Eye (tissue), 1 donor: ENCODE results near the gene LRIG1.
A peak's percentile ranks its signal among the peaks of the same experiment; 100 is the strongest.

Source experiments
- DNase-seq: peaks from one replicate; pipeline ENCODE4 v3.0.0-alpha.2; 2015

LRIG1 gene

DNA sequence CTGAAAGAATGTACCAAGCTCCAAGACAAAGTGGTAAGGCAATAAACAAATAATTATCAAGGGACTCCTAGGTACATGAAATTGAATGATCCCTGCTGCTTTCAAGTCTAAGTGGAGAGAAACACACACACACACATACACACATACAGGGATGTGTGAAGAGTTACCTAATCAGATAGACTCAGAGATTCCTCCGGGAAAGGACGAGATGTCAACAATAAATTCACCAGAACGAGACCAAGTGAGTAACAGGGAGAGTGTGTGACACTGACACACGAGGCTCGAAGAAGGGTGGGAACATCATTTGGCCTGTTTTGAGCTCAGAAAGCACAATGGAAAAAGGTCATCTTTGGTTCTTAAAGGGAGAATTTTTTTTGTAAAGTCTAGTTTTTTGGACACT, 13.4 kb downstream of the LRIG1 start:
- peak; percentile 67 for DNase-seq

DNA sequence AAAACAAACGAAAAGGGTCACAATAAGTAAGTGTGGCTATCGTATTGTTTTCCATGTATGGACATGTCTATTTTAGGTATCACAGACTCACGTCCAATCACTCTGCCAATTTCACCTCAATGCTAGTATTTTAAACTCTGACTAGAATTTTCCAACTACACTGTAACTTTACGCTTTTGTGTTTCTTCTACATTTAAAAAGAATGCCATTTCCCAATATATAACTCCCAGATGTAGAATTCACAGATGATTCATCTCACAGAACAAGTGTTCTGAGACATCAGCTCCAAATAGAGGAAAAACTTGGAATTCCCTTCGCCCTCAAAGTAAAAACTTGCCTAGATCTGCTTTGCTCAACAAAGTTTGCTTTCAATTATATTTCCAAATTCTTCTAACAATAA, 14.2 kb downstream of the LRIG1 start:
- no peak for DNase-seq

DNA sequence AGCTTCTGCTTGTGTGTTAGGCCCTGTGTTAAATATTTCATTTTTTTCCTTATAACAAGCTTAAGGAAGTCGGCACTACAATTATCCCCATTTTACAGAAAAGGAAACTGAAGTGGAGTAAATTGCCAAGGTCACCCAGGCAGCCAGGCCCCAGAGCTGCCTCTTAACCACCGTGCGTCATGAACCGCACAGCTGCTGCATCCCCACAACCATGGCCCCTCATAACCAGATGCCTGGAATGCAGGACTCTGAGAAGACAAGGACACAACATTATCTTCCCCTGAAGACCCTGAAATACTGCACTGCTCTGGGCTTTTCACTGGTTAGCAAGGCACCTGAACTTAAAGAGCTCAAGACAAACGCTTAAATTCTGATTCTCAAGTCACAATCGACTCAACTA, 14.6 kb downstream of the LRIG1 start:
- DNase-seq = no peak

DNA sequence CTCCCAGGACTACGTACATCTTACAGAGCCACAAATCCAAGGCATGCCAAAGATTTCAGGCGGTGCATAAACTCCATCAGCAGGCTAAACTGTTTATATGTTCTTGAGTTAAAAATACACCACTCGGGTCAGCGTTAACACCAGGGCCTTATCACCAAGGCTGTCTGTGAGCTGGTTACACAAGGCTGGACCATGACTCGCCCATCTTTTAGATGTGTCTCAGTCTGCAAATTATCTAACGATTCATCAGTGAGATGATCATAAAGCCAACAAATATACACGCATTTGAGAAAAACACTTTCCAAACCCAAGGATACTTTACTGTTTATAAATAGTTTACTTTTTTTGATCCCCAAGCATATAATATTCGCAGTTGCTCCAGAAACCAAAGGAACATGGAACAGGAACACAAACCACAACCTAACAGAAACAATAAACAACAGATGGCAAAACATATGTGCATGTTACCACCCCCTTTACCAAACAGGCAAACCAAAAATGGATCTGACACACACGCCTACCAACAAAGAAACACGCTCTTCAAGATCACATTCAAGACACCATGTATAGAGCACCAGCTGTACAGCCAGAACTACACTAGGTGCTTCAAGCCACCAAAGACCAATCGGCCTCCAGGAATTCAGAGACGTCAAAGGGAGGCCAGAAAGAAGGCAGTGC, 15.4 kb downstream of the LRIG1 start:
- DNase-seq = no peak

DNA sequence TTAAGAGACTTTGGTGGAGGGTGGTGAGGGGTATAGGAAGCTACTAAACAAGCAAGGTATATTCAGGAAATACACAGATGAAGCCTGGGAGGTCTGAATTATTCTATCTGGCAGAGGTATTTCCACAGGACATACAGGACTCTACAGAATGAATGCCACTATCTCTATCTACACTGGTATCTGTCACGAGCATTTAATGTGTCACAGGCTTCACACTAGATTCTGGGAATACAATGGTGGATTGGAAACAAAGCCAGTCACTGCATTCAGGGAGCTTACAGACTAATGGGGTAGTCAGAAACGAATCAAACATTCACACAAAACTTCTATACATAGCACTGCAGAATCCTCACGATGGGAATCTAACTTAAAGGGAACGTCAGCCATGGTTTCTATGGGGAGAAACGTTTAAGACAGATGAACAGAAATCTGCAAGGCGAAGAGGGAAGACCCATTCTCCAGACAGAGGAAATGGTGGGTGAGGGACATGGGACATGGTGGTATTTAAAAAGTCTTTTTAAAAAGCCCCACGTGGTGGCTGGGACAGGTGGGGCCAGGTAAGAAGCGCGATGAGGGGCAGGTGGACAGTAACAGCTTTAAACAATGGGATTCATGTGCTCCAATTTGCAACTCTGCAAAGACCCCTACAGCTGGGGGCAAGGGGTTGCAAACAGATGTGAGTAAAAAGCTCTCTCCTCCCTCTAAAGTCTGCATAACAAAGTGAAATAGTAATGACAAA, 16.5 kb downstream of the LRIG1 start:
- no peak for DNase-seq

DNA sequence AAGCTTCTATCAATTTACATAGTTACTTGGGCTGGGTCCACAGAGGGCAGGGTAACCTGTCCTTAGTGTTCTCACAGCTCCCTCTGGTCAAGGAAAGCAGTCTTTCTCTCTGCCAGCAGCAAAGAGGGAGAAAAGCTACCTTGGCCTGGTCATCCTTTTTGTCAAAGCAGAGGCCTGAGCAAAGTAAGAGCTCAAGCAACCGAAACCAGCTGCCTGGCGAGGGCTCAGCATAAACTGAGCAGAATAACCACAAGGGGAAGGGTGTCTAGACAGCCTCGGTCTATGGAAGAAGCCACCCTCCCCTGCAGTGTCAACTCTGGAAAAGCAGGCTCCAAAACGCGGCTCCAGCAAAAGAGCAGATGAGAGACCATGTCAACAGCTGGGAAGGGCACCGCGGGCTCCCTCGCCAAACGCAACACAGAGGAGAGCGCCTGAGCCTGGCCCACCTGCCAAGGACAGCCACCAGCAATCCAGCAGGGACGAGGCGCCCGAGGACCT, 17.4 kb downstream of the LRIG1 start:
- DNase-seq = no peak

DNA sequence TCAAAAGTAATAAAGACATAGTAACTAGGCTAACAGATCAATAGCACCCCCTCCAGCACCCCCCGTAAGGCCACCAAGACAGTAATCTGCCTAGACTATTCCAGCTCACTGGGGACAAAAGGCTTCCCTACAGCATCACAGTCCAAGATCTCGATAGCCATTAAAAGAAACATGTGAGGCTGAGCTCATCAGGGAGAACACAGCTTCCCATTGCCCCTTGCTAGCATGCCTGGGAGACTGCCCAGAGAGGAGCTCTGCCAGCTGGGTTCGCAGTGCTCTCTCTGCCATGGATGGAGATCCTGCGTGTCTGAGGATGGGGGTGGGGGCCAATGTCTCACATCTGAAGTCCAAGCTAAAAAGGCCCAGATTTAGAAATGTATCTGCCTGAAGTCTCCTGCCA, 17.8 kb downstream of the LRIG1 start:
- peak; percentile 72 for DNase-seq

DNA sequence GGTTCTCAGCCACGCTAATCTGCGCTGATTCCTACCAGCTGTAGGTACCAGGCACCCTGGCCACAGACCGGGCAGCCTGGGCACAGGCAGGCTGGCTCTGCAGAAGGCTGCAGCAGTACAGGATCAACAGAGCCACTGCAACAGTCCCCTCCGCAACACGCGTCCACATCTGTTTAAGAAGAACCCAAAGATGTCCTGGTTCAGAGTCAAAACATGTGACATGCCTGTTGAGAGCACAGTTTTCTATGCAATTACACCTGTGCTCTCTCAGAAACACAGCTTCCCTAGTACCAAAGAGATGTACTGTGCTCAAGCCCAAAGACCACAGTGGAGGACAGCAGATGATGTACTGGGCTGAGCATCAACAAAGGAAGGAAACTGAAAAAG, 18.8 kb downstream of the LRIG1 start:
- no peak for DNase-seq

DNA sequence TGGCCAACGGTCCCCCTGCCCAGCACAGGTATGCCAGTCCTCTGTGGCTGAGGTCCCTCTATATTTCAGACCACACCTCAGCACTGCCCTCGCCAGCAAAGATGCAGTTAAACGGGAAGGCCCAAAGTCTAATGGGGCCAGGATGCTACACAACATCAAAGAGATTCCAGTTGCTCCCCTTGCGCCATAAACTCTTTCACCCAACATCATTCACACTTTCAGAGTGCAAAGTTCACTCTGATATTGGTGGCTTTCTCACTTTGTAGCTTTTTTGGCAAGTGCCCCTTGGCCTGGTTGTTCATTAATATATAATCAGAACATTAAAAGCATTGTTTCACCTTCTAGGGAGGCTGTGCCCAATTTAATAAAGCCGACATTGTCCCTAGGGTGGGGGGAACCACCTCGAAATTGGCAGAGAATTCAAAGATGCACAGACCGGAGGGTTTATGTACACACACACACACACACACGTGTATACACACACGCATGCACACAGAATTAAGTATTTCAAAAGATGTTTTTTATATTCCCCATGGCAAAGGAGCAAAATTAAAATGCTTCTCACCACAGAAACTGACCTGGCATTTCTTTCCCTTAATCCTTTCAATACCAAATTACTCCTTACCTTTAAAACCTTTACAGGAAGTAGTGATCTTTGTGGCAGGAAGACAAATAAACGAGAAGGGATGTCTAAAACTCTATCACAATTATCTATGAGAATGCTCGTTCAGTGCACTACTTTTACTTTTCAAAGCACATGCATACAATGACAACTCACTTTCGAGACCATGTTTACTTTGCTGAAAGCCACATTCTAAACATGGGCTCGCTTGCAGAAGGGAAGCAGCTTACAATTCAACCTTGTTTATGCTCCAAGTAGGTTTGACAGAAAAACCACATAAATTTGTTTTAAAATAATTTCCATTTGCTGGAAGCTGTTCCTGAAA, 19.5 kb downstream of the LRIG1 start:
- no peak for DNase-seq

DNA sequence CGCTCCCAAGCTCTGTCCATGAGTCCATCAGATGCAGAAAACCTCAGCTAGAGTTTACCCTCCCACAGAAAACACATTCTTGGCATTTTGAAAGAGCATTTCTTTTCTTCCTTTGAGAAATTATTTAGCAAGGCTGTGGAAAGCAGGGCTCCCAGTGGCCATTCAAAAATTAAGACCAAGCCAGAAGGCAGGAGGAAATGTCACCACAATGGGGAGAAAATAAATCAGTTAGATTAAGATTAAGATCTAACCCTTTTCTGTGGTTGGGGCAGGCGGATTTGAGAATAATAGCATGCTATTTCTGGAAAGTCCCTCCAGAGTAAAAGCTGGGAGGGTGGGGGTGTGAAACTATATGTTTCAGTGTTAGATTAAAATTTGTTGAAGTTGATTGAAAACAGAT, 20.2 kb downstream of the LRIG1 start:
- no peak for DNase-seq

DNA sequence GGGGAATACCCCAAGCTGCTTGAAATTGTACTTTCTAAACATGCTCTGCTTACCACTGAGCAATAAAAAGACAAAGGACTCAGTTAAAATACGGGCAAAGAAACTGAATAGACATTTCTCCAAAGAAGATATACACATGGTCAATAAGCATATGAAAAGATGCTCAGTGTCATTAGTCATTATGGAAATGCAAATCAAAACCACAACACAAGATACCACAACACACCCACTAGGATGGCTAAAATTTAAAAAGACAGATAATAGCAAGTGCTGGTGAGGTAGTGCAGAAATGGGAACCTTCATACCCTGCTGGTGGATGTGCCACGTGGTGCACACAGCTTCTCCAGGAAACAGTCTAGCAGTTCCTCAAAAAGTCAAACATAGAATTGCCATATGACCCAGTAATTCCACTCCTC, 21.3 kb downstream of the LRIG1 start:
- no peak for DNase-seq

DNA sequence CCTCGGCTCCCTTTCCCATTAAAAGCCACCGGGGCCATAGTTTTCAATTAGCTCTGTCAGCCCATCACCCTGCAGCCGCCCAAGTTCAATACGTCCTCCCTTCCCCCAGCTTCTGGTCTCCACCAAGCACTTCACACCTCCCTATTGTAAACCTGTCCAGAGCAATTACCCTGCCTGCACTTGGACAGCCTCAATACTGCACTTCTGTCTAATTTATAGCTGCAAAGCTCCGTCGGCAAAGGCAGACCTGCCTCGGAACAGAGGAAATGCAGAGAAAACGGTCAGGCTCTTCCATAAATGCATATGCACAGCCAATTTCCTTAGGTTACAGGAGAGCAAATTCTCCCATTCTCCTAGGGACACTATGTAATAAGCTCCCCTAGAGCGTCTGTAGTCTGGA, 21.9 kb downstream of the LRIG1 start:
- DNase-seq = peak; percentile 87

DNA sequence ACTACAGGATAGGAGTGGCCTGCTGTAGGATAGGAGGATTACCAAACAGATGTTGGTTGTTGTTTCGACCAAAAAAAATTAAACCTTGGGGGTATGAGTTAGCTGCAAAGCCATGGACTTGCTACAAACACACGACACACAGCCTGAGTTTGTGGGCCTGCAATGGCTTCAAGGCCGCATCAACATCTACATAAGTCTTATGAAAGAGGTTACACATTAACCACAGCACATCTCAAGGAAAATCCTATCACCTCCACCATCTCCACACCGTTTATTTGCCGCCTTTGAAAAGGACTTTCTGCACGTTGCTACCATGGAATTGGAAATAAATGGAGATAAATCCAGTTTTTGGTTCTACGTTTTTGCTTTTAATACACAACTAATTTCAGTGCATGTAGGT, 23.0 kb downstream of the LRIG1 start:
- no peak for DNase-seq

DNA sequence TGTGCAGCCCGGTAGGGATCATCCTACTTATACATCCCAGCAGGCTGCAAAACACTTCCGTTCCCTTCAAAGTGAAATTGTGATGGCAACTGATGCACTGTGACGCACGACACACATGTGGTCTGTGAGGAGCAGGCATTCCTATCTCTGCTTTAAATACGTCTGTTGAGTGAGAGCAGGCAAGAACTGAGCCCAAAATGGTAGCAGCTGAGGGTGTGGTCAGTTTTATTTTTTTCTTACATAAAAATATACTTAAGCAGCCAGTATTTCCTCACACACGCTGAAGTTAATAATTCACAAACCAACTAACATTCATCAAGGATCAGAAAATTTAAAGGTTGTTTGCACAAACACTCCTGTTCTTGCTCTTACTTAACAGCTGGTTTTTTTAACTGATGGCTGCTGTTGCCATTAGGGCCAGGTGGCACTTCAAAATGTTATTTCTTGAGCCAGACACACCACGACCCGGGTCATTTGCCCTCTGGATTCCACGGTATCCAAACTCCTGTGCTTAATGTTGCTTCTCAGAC, 23.9 kb downstream of the LRIG1 start:
- DNase-seq = peak; percentile 45

DNA sequence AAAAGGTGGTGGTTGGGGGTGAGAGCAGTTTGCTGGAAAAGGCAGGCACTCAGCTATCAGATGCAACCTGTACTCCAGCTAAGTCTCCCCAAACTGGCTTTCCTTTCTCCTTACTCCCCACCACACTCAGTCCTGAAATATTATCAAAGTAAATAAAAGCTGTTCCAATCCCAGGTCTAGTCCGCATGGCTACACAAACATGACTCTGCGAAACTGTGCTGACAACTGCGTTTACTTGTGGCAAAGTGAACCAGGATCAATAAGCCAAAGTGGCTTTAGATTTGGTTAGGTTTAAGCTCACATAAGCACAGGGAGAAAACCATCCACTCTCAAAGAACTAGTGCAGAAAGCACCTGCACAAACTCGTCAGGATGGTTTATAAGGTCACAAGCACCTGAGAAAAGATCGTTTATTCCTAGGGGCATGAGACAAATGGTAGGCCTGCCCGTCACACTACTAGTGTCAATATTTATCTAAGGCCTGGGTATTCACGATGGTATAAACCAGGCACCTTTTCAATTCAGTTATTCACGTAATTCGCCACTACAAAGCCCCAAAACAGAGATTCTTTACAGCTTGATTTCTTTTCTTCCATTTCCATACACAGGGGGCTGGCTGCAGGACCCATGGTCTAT, 25.3 kb downstream of the LRIG1 start:
- DNase-seq = peak; percentile 21

DNA sequence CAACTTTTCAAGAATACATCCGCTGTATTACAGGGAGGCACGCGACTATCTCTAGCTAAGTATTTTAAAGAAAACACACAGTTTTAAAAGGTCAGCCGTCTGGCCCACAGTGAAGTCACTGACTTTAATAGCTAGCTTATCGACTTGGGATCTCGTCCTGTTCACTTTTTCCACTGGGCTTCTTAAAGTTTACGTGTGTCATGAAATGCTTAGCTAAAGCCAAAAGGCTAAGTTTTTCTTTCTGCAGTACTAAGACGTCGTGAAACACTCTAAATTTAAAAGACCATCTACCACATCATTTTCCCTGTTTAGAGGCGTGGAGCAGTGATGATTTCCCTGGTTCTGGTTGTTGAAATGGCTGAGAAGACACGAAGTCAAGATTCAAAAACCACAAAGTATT, 27.1 kb downstream of the LRIG1 start:
- DNase-seq = no peak

DNA sequence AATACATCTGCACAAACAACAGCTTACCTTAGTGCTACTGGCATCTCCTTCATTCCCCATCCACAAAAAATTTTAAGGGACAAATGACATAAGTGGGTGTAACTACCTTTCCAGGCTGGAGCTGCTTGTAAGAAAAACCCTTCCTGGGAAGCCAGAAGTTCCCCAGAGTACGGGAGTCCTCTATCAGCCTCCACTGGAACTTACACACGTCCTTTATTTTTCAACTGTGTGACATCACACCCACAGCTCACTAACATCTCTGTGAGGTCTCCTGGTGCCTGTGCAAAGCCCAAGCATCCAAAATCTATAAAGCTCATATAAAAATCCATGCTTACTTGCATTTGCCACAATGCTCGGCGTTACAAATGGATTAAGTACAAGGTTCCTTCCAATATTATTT, 27.6 kb downstream of the LRIG1 start:
- no peak for DNase-seq

DNA sequence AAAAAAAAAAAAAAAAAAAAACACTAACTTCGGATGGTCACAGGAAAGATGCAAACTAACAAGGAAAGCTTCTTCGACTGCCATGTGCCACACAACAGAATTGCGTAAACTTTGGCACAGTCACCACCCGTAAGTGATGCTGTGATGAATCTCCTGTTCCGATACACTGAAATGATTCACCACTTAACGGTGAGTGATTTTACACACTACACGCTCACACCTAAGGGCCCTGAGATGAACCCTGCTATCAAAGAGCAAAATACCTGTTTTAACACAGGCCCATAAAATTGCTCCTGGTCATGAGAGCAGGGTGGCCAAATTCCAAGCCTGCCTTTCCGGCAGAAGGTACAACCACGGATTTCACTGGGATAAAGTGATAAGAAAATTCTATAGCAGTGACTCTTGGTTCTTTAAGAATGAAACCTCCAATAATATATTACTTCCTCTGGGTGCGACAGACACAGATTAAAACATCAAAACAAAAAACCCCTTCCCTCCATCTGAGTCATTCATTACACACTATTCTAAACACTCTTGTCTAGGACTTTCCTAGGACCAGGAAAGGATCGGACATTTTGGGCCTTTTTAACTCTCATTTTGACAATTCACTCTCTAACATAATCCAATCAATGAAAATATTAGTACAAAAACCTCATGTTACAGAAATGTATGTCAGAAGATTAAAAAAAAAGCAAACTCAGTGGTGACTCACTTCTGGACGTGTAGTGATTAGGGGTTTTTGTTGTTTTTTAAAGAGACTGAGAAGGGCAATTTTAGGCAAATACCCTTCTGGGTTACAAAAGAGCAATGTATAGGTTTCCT, 28.3 kb downstream of the LRIG1 start:
- DNase-seq = no peak

DNA sequence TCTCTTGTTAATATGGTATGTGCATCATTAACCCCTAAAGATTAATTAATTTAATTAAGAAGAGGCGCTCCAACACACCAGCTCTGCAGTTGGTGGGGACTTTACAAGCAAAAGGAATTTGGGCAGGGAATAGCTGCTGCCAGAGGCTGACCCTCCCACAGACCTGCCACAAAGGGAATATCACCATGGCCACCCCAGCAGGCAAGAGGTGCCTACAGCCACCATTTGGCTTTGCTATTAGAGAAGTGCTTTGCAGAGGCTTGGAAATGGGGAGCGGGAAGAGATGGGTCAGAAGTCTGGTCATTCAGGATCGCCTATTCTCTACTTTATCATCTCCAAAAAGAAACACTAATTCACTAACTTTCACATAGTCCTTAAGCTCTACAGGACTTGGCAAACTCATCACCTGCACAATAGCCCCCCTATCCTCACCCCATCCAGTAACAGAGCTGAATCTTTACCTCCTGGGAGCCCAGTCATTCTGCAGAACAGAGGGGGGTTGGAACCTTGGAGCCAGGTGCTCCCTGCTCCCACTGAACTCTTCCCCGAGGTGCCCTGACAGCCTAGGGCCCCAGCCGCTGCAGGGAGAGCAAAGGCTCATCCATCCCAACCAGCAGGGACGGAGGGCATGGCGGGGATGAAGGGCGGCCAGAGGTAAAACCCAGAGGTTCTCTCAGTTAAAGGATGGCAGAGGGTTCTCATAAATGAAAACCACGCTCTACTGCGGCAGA, 29.7 kb downstream of the LRIG1 start:
- no peak for DNase-seq

DNA sequence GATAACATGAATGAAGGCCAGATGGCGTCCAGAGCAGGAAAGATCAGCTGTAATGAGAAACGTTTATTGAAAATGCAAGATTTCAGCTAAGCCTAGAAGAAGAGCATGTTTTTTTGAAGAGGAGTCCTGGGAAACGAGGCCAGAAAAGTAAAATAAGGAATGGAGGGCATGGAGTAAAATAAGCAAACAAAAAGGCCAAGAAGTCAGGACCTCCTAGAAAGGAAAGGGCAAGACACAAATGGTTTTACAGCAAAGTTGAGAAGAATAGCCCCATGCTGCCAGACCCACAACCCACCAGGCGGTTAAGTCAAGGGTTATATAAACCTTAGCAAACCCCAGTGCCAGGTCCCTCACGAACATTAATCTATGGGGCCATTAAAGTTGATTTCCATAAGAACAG, 30.5 kb downstream of the LRIG1 start:
- DNase-seq = no peak

DNA sequence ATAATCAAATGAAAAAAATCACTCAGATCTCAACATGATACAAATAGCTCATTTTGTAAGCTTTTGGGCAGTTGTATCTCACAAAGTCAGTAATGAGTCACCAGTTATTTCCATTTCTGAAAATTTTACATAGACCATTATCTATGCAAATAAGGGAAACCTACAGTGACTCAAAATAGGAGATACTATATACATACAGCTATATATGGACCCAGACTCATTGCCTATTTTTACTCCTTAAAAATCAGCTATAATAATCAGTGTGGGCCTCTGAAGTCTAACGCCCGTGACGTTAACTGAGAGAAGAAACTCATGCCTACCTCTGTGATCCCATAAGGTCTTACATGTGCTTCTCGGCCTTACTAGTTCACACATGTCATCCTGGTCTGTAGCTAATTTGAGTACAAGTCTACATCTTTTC, 31.6 kb downstream of the LRIG1 start:
- no peak for DNase-seq
